Measurements from ENCODE around the gene RTL1. TPM values are rescaled to one million over a fixed set of nuclear protein-coding genes. Genes with fewer than 3 reads are reported as not detected.

Gene RTL1
- total and polyA plus RNA-seq, 2 of the 13 experiments (the other 11 are each of a cell fraction or from before 2014, with no cell fraction given) = not detected

GRCh38 chr14:100849115-100849781 is 54.3 kb downstream of the RTL1 start:
- ATAC-seq (no peak), DNase-seq (ENCODE audit: low spot score) (no peak), FAIRE-seq (no peak)
- no peak overlapping the region for H3K27ac ChIP-seq (ENCODE audit: extremely low read length, insufficient read depth, low read length)
- ChIA-PET CTCF (ENCODE audit: low intra/inter-chr PET ratio, low total read pairs) (no interaction called here), POLR2A (no interaction called here)
- no peaks in the 10 kb centered on the region; a peak in 1 of 5 replicates for H3K27me3 ChIP-seq (ENCODE audit: control insufficient read depth in 1 of 2, insufficient read depth in 2 of 2, low read length in 2 of 2)
- 82% methylated on average over 8 of the region's 8 CpGs for WGBS (ENCODE audit: low lambda C conversion rate)
- no TSS peak for BruUV-seq (replicated peaks)
- no peak overlapping the region for H3K9ac ChIP-seq (ENCODE audit: insufficient read depth, low read depth, low read length)
- H3K36me3 ChIP-seq (replicated peaks in 1 of 2; ENCODE audit: control insufficient read depth in 1 of 2, insufficient read depth in 2 of 2, low read length in 2 of 2) = no peaks in the 10 kb centered on the region
- H2AFZ ChIP-seq (ENCODE audit: low read length) = no peak overlapping the region
- in situ Hi-C loops (cut with HindIII; ENCODE audit: extremely low pct_ligation_motif_present, low pct_unique_long_range_greater_than_20kb) (no loop called here), intact Hi-C loops (cut with micrococcal nuclease; ENCODE audit: unreplicated experiment) (no loop called here)
- H3K79me2 ChIP-seq (ENCODE audit: insufficient read depth, low read length) = no peaks in the 10 kb centered on the region
- no peaks in the 10 kb centered on the region for H3K9me3 ChIP-seq (ENCODE audit: low read length)
- H3K4me1 ChIP-seq (ENCODE audit: insufficient read depth, low read length) = peaks cover 41% of the 10 kb centered on the region
- H3K4me3 ChIP-seq (replicated peaks in 1 of 3; ENCODE audit: insufficient read depth in 1 of 3, low read depth in 2 of 3, low read length in 3 of 3) = no peak overlapping the region
- no peak overlapping the region for H3K4me2 ChIP-seq (ENCODE audit: low read depth, low read length)
- H4K20me1 ChIP-seq (ENCODE audit: insufficient read depth, low read length) = no peaks in the 10 kb centered on the region
- TF ChIP-seq MYNN (CRISPR knock-in tag; IDR thresholded peaks at IDR 0.05; ENCODE audit: low read depth) = no peak
- TF ChIP-seq PATZ1 (CRISPR knock-in tag; IDR thresholded peaks at IDR 0.05) = no peak
- TF ChIP-seq ZNF562 (CRISPR knock-in tag; IDR thresholded peaks at IDR 0.05; ENCODE audit: borderline replicate concordance) = no peak
- no peak for TF ChIP-seq HNRNPL (IDR thresholded peaks at IDR 0.05; ENCODE audit: low read depth, low read length)
- no peak for TF ChIP-seq ONECUT2 (CRISPR knock-in tag; IDR thresholded peaks at IDR 0.05)
- no peak for TF ChIP-seq ZNF549 (CRISPR knock-in tag; IDR thresholded peaks at IDR 0.05)
- no peak for TF ChIP-seq ZNF557 (CRISPR knock-in tag; IDR thresholded peaks at IDR 0.05)
- no peak for TF ChIP-seq ZNF235 (CRISPR knock-in tag; IDR thresholded peaks at IDR 0.05; ENCODE audit: borderline replicate concordance)
- no peak for TF ChIP-seq ZNF740 (CRISPR knock-in tag; IDR thresholded peaks at IDR 0.05)
- TF ChIP-seq U2AF2 (IDR thresholded peaks at IDR 0.05; ENCODE audit: low read depth, low read length) = no peak
- TF ChIP-seq MTF2 (CRISPR knock-in tag; IDR thresholded peaks at IDR 0.05; ENCODE audit: borderline replicate concordance) = no peak
- TF ChIP-seq ZHX1 (CRISPR knock-in tag; IDR thresholded peaks at IDR 0.05; ENCODE audit: low read depth) = no peak
- no peak for TF ChIP-seq EZH2 (conservative IDR thresholded peaks at IDR 0.05; ENCODE audit: low read depth, low read length)
